HUES64 (cell line): ENCODE results near the gene IGSF23.

Experiments used
- H3K27ac ChIP-seq: 2 replicates; pipeline ENCODE4 v1.7.0; 2013; ENCODE audit warnings: low read depth, low read length, inconsistent platforms
- H3K27me3 ChIP-seq: 2 replicates; pipeline ENCODE4 v1.6.1; 2013; ENCODE audit warnings: mild to moderate bottlenecking, low read length; ENCODE audit not compliant: insufficient read depth
- H3K36me3 ChIP-seq: 2 replicates; pipeline ENCODE4 v1.6.1; 2013; ENCODE audit warnings: mild to moderate bottlenecking, low read length; ENCODE audit not compliant: insufficient read depth
- H3K4me1 ChIP-seq: 2 replicates; pipeline ENCODE4 v1.6.1; 2013; ENCODE audit warnings: mild to moderate bottlenecking, low read length, moderate library complexity; ENCODE audit not compliant: insufficient read depth
- H3K4me3 ChIP-seq: 2 replicates; pipeline ENCODE4 v1.5.1; 2013; ENCODE audit warnings: mild to moderate bottlenecking, low read length, moderate library complexity
- H3K9ac ChIP-seq: 2 replicates; pipeline ENCODE4 v1.6.1; 2013; ENCODE audit warnings: mild to moderate bottlenecking, low read depth, low read length
- H3K9me3 ChIP-seq: 2 replicates; pipeline ENCODE4 v1.6.1; 2013; ENCODE audit warnings: low read depth, low read length; ENCODE audit not compliant: insufficient read depth
- whole genome bisulfite sequencing: fragments of 150-250, 120-280 bp; methylation state at CpG from one replicate; pipeline ENCODE4 v1.1.7; 2013; ENCODE audit warnings: missing lambda C conversion rate; 5-methylcytosine and 5-hydroxymethylcytosine counted together

Gene IGSF23

GRCh38 chr19:44644402-44645016 is 31.1 kb downstream of the IGSF23 start:
- Histone ChIP-seq H3K27me3 (peaks cover 15% of the 10 kb centered on the region), H3K36me3 (peaks cover 23% of the 10 kb centered on the region), H3K9ac (peak overlapping the region; percentile 80), H3K9me3 (no peaks in the 10 kb centered on the region), H3K4me3 (peak overlapping the region; percentile 74), H3K27ac (peak overlapping the region; percentile 24), H3K4me1 (no peaks in the 10 kb centered on the region)
- 12% methylated on average over 11 of the region's 13 CpGs for WGBS

GRCh38 chr19:44645407-44646048 is 32.2 kb downstream of the IGSF23 start:
- H3K9ac ChIP-seq: no peak overlapping the region
- H3K27ac ChIP-seq: no peak overlapping the region
- H3K36me3 ChIP-seq: peaks cover 33% of the 10 kb centered on the region
- H3K9me3 ChIP-seq: no peaks in the 10 kb centered on the region
- H3K27me3 ChIP-seq: peaks cover 15% of the 10 kb centered on the region
- no peaks in the 10 kb centered on the region for H3K4me1 ChIP-seq
- 98% methylated on average over 7 of the region's 8 CpGs for WGBS
- no peak overlapping the region for H3K4me3 ChIP-seq

- 93% methylated on average over 3 of the region's 3 CpGs for WGBS
- peaks cover 38% of the 10 kb centered on the region for H3K36me3 ChIP-seq
- H3K4me1 ChIP-seq: no peaks in the 10 kb centered on the region
- H3K27ac ChIP-seq: no peak overlapping the region
- no peaks in the 10 kb centered on the region for H3K9me3 ChIP-seq
- no peak overlapping the region for H3K9ac ChIP-seq
- H3K4me3 ChIP-seq: no peak overlapping the region
- peaks cover 15% of the 10 kb centered on the region for H3K27me3 ChIP-seq
Measured at GRCh38 chr19:44646049-44646416, 32.7 kb downstream of the IGSF23 start.

GRCh38 chr19:44647144-44647543 is 33.8 kb downstream of the IGSF23 start:
- Histone ChIP-seq H3K36me3 (peaks cover 50% of the 10 kb centered on the region), H3K4me3 (no peak overlapping the region)
- WGBS: 93% methylated on average over 31 of the region's 31 CpGs

GRCh38 chr19:44648631-44649251 is 35.4 kb downstream of the IGSF23 start:
- WGBS: 95% methylated on average over 3 of the region's 3 CpGs
- H3K27ac ChIP-seq: no peak overlapping the region
- no peak overlapping the region for H3K9ac ChIP-seq
- no peaks in the 10 kb centered on the region for H3K27me3 ChIP-seq
- no peak overlapping the region for H3K4me3 ChIP-seq
- H3K36me3 ChIP-seq: peaks cover 65% of the 10 kb centered on the region
- no peaks in the 10 kb centered on the region for H3K9me3 ChIP-seq
- H3K4me1 ChIP-seq: no peaks in the 10 kb centered on the region

More at GRCh38 chr19:44647144-44647543, 33.8 kb downstream of the IGSF23 start:
- H3K9me3 ChIP-seq: no peaks in the 10 kb centered on the region
- peaks cover 15% of the 10 kb centered on the region for H3K27me3 ChIP-seq
- no peak overlapping the region for H3K27ac ChIP-seq
- H3K4me1 ChIP-seq: no peaks in the 10 kb centered on the region
- H3K9ac ChIP-seq: no peak overlapping the region

GRCh38 chr19:44649578-44650145 is 36.3 kb downstream of the IGSF23 start:
- Histone ChIP-seq H3K9ac (no peak overlapping the region), H3K36me3 (peaks cover 68% of the 10 kb centered on the region), H3K27ac (no peak overlapping the region), H3K4me3 (no peak overlapping the region), H3K9me3 (no peaks in the 10 kb centered on the region), H3K27me3 (no peaks in the 10 kb centered on the region), H3K4me1 (no peaks in the 10 kb centered on the region)
- 94% methylated on average over 15 of the region's 15 CpGs for WGBS

- WGBS: 95% methylated on average over 5 of the region's 5 CpGs
- Histone ChIP-seq H3K9me3 (no peaks in the 10 kb centered on the region), H3K4me1 (no peaks in the 10 kb centered on the region), H3K27ac (no peak overlapping the region), H3K4me3 (no peak overlapping the region), H3K9ac (no peak overlapping the region), H3K36me3 (peaks cover 85% of the 10 kb centered on the region), H3K27me3 (no peaks in the 10 kb centered on the region)
Measured at GRCh38 chr19:44653343-44653742, 40.0 kb downstream of the IGSF23 start.

GRCh38 chr19:44653977-44654774 is 40.8 kb downstream of the IGSF23 start:
- Histone ChIP-seq H3K9me3 (no peaks in the 10 kb centered on the region), H3K27ac (no peak overlapping the region), H3K27me3 (no peaks in the 10 kb centered on the region), H3K36me3 (peaks cover 85% of the 10 kb centered on the region), H3K4me1 (no peaks in the 10 kb centered on the region), H3K9ac (no peak overlapping the region), H3K4me3 (no peak overlapping the region)
- 80% methylated on average over 15 of the region's 16 CpGs for WGBS

- Histone ChIP-seq H3K27ac (no peak overlapping the region), H3K9ac (no peak overlapping the region), H3K4me1 (no peaks in the 10 kb centered on the region), H3K4me3 (no peak overlapping the region), H3K9me3 (no peaks in the 10 kb centered on the region), H3K36me3 (peaks cover 83% of the 10 kb centered on the region), H3K27me3 (no peaks in the 10 kb centered on the region)
- 57% methylated on average over 25 of the region's 25 CpGs for WGBS
Measured at GRCh38 chr19:44657211-44657921, 44.0 kb downstream of the IGSF23 start.

GRCh38 chr19:44658069-44658733 is 44.8 kb downstream of the IGSF23 start:
- peaks cover 83% of the 10 kb centered on the region for H3K36me3 ChIP-seq
- WGBS: 97% methylated on average over 3 of the region's 3 CpGs
- no peak overlapping the region for H3K27ac ChIP-seq
- H3K4me1 ChIP-seq: no peaks in the 10 kb centered on the region
- H3K9me3 ChIP-seq: no peaks in the 10 kb centered on the region
- H3K4me3 ChIP-seq: no peak overlapping the region
- H3K9ac ChIP-seq: no peak overlapping the region
- no peaks in the 10 kb centered on the region for H3K27me3 ChIP-seq
